Keratinocyte (primary cell): Measurements from ENCODE around the gene C17orf75. TPM values are rescaled to one million over a fixed set of nuclear protein-coding genes. Genes with fewer than 3 reads are reported as not detected.

Source experiments
- DNase-seq: peaks from one replicate; pipeline ENCODE4 v3.0.0-alpha.2; 2011; ENCODE audit warnings: low read depth, missing footprints, low spot score
- FAIRE-seq: peaks from 2 replicates; lab custom pipeline; 2011; peaks lifted over from hg19 to GRCh38; lab: Jason Lieb, UNC
- H2AFZ ChIP-seq: 2 replicates; pipeline ENCODE4 v1.6.0; 2012; ENCODE audit warnings: low read length, control low read depth, inconsistent platforms; ENCODE audit not compliant: control insufficient read depth
- H3K27ac ChIP-seq: 2 replicates; pipeline ENCODE4 v1.5.1; 2011; ENCODE audit warnings: low read length; ENCODE audit not compliant: control insufficient read depth, insufficient read depth
- H3K27me3 ChIP-seq: 3 replicates; pipeline ENCODE4 v1.6.0; 2011; ENCODE audit warnings: low read length; ENCODE audit not compliant: control insufficient read depth, insufficient read depth; ENCODE audit errors: extremely low read depth
- H3K36me3 ChIP-seq, 2 experiments: 2 replicates in 1 of 2; 3 replicates in 1 of 2; pipeline ENCODE4 v1.5.1; 2011; ENCODE audit warnings: low read length in 2 of 2, mild to moderate bottlenecking in 1 of 2; ENCODE audit not compliant: control insufficient read depth in 2 of 2, insufficient read depth in 2 of 2; ENCODE audit errors: extremely low read depth in 1 of 2
- H3K4me1 ChIP-seq: 3 replicates; pipeline ENCODE4 v1.5.1; 2011; ENCODE audit warnings: low read length; ENCODE audit not compliant: control insufficient read depth, insufficient read depth; ENCODE audit errors: extremely low read depth
- H3K4me2 ChIP-seq: 3 replicates; pipeline ENCODE4 v1.6.0; 2011; ENCODE audit warnings: low read depth, low read length; ENCODE audit not compliant: control insufficient read depth, insufficient read depth; ENCODE audit errors: extremely low read depth
- H3K4me3 ChIP-seq, 3 experiments: fragments of 200-600 bp in 1 of 3; sonication (generic) in 1 of 3; 2 replicates in 2 of 3; 3 replicates in 1 of 3; pipeline ENCODE4 v1.5.1; 2011 to 2016; ENCODE audit warnings: low read length in 3 of 3, mild to moderate bottlenecking in 3 of 3, control low read depth in 2 of 3, inconsistent platforms in 1 of 3, low read depth in 1 of 3, mixed read lengths in 1 of 3, mixed run types in 1 of 3, moderate library complexity in 1 of 3; ENCODE audit not compliant: control insufficient read depth in 2 of 3, insufficient read depth in 2 of 3; ENCODE audit errors: extremely low read depth in 1 of 3
- H3K79me2 ChIP-seq: 2 replicates; pipeline ENCODE4 v1.6.0; 2012; ENCODE audit warnings: low read length; ENCODE audit not compliant: control insufficient read depth, insufficient read depth
- H3K9ac ChIP-seq: 3 replicates; pipeline ENCODE4 v1.6.0; 2011; ENCODE audit warnings: low read length; ENCODE audit not compliant: control insufficient read depth, insufficient read depth; ENCODE audit errors: extremely low read depth
- H3K9me1 ChIP-seq: 3 replicates; pipeline ENCODE4 v1.6.0; 2011; ENCODE audit warnings: low read length; ENCODE audit not compliant: control insufficient read depth, insufficient read depth; ENCODE audit errors: extremely low read depth
- H3K9me3 ChIP-seq: 2 replicates; pipeline ENCODE4 v1.5.1; 2012; ENCODE audit warnings: low read depth, low read length; ENCODE audit not compliant: control insufficient read depth
- H4K20me1 ChIP-seq: 3 replicates; pipeline ENCODE4 v1.6.0; 2011; ENCODE audit warnings: low read length; ENCODE audit not compliant: control insufficient read depth, insufficient read depth; ENCODE audit errors: extremely low read depth
- EZH2 ChIP-seq: IDR thresholded peaks from one replicate; pipeline ENCODE4 v1.6.1; 2012; ENCODE audit warnings: inconsistent platforms, mild to moderate bottlenecking, low read length, moderate library complexity
- dilution Hi-C: fragments of 300-500 bp; cut with MboI; formaldehyde crosslinking; loops from one replicate; pipeline ENCODE4 v1.7.0; 2020; ENCODE audit warnings: low sequenced_read_pairs; ENCODE audit not compliant: extremely low pct_ligation_motif_present
- polyA plus RNA-seq, 5 experiments: library from polyadenylated mRNA; depleted of rRNA in 3 of 5; stranded (reverse) in 3 of 5; stranded (forward) in 1 of 5; unstranded in 1 of 5; fragments of >200 nt; gene quantifications; 1 replicate in 1 of 5; 2 replicates in 3 of 5; 3 replicates in 1 of 5; pipeline versions ENCODE4 v1.2.1 to v1.2.3, GENCODE V29; 2011 to 2012; ENCODE audit warnings: missing spikeins in 2 of 5, low read depth in 1 of 5, low replicate concordance in 1 of 5
- TF ChIP-seq, protein P1 (sequence below), 3 experiments: IDR thresholded peaks in 1 of 3; conservative IDR thresholded peaks in 1 of 3; optimal IDR thresholded peaks in 1 of 3; 2 replicates in 2 of 3; 3 replicates in 1 of 3; pipeline versions ENCODE3 to v1.5.1; 2011; ENCODE audit warnings: low read length in 3 of 3, mild to moderate bottlenecking in 3 of 3, moderate library complexity in 2 of 3, control low read depth in 1 of 3, inconsistent platforms in 1 of 3; ENCODE audit not compliant: insufficient read depth in 2 of 3; ENCODE audit errors: extremely low read depth in 1 of 3

Gene C17orf75
- polyA plus RNA-seq, 1 donor (not counting 4 experiments of a cell fraction or from before 2014, with no cell fraction given): 18.7 TPM

DNA sequence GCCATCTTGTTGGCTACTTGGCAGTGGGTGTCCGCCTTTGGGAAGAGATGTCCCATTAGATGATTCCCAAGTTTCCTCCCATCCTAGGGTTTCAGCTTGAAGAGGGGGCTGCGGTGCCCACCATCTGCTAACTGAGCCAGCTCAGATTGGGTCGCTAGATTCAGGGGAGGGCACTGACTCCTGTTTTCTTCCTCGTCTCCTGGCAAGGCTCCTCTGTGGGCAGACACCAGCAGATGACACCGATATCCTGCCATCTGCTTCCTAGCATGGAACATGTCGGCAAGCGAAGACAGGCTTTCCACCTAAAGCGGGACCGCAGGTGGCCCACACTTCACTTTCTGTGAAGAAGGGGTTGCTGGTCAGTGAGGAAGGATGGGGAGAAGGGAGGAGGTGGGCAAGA is 27.3 kb downstream of the C17orf75 start:
- Histone ChIP-seq H3K79me2 (no peaks in the 10 kb centered on the region), H3K4me3 (no peak overlapping the region), H3K9ac (no peak overlapping the region), H3K9me1 (no peaks in the 10 kb centered on the region), H3K4me1 (no peaks in the 10 kb centered on the region), H3K4me2 (no peak overlapping the region), H3K36me3 (no peaks in the 10 kb centered on the region), H3K27ac (no peak overlapping the region), H2AFZ (no peak overlapping the region), H3K9me3 (no peaks in the 10 kb centered on the region), H3K27me3 (peaks cover 8% of the 10 kb centered on the region), H4K20me1 (no peaks in the 10 kb centered on the region)
- TF ChIP-seq EZH2: no peak
- TF ChIP-seq, protein P1, sequence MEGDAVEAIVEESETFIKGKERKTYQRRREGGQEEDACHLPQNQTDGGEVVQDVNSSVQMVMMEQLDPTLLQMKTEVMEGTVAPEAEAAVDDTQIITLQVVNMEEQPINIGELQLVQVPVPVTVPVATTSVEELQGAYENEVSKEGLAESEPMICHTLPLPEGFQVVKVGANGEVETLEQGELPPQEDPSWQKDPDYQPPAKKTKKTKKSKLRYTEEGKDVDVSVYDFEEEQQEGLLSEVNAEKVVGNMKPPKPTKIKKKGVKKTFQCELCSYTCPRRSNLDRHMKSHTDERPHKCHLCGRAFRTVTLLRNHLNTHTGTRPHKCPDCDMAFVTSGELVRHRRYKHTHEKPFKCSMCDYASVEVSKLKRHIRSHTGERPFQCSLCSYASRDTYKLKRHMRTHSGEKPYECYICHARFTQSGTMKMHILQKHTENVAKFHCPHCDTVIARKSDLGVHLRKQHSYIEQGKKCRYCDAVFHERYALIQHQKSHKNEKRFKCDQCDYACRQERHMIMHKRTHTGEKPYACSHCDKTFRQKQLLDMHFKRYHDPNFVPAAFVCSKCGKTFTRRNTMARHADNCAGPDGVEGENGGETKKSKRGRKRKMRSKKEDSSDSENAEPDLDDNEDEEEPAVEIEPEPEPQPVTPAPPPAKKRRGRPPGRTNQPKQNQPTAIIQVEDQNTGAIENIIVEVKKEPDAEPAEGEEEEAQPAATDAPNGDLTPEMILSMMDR (optimal IDR thresholded peaks at IDR 0.05 in 1 of 3, IDR thresholded peaks at IDR 0.05 in 1 of 3, conservative IDR thresholded peaks at IDR 0.05 in 1 of 3; ENCODE audit: extremely low read depth in 1 of 3, insufficient read depth in 2 of 3, low read length in 3 of 3): no peak
- dilution Hi-C loops: no loop called here
- DNase-seq (no peak), FAIRE-seq (no peak)

DNA sequence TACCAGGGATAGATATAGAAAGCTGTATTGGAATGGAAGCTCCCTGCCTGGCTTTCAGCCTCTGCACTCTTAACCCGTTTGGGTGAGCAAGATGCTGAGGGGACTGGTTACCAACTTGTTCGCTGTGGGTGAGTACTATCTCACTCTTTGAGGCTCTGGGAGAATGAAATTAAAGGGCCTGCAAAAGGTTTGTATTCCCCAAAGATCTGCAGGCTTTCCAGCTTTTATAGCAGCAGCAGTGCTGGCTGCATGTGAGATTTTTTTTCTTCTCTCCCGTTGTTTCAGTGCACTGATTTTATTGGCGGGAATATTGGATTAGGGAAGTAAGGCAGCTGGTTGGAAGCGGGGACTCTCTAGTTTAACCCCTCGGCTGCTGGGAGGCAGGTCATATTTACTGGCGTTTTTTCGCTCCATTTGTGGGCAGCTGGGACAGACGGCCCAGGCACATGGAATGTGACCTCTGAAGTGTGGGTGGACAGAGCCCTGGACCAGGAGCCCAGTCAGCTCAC is 30.9 kb downstream of the C17orf75 start:
- Histone ChIP-seq H3K9me1 (no peaks in the 10 kb centered on the region), H3K9me3 (no peaks in the 10 kb centered on the region), H3K27ac (no peak overlapping the region), H4K20me1 (no peaks in the 10 kb centered on the region), H2AFZ (no peak overlapping the region), H3K9ac (no peak overlapping the region), H3K79me2 (no peaks in the 10 kb centered on the region), H3K27me3 (peaks cover 13% of the 10 kb centered on the region), H3K4me1 (no peaks in the 10 kb centered on the region), H3K4me2 (no peak overlapping the region), H3K36me3 (no peaks in the 10 kb centered on the region), H3K4me3 (no peak overlapping the region)
- dilution Hi-C loops: no loop called here
- no peak for DNase-seq
- FAIRE-seq: no peak
- TF ChIP-seq EZH2: no peak
- TF ChIP-seq, protein P1 (optimal IDR thresholded peaks at IDR 0.05 in 1 of 3, IDR thresholded peaks at IDR 0.05 in 1 of 3, conservative IDR thresholded peaks at IDR 0.05 in 1 of 3; ENCODE audit: extremely low read depth in 1 of 3, insufficient read depth in 2 of 3, low read length in 3 of 3): no peak
